Prostate gland (tissue), 2 donors: ENCODE data around the gene ANKRD6.

Experiments used
- POLR2A ChIP-seq: fragments of 450-650 bp; IDR thresholded peaks from one replicate; pipeline ENCODE4 v1.6.1; 2016; ENCODE audit warnings: antibody characterized with exemption, mild to moderate bottlenecking
- TF ChIP-seq, protein P1 (sequence below), 4 experiments: fragments of 200-600 bp in 2 of 4; fragments of 450-650 bp in 2 of 4; sonication (generic) in 2 of 4; IDR thresholded peaks; 1 replicate in 3 of 4; 2 replicates in 1 of 4; pipeline ENCODE4 v1.5.1; 2016 to 2019; ENCODE audit warnings: antibody characterized with exemption in 4 of 4, mild to moderate bottlenecking in 2 of 4, moderate library complexity in 2 of 4

DNA sequence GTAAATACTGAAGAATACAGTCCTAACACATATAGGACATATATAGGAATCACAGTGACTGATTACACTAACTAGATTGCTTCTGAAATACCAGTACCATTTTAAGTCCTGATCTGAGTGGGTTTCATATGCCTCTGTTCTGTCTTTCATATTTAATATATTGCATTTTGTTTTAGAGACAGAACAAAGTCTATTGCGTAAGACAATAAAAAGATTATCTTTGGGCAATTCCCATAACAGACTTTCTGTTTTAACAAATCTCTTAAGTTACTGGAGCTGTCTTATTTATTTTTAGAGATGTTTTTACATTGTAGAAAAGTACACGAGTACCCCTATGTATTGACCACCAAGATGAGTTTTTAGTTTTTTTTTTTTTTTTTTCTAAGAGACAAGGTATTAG, 29.6 kb downstream of the ANKRD6 start:
- no peak for TF ChIP-seq POLR2A
- TF ChIP-seq, protein P1, sequence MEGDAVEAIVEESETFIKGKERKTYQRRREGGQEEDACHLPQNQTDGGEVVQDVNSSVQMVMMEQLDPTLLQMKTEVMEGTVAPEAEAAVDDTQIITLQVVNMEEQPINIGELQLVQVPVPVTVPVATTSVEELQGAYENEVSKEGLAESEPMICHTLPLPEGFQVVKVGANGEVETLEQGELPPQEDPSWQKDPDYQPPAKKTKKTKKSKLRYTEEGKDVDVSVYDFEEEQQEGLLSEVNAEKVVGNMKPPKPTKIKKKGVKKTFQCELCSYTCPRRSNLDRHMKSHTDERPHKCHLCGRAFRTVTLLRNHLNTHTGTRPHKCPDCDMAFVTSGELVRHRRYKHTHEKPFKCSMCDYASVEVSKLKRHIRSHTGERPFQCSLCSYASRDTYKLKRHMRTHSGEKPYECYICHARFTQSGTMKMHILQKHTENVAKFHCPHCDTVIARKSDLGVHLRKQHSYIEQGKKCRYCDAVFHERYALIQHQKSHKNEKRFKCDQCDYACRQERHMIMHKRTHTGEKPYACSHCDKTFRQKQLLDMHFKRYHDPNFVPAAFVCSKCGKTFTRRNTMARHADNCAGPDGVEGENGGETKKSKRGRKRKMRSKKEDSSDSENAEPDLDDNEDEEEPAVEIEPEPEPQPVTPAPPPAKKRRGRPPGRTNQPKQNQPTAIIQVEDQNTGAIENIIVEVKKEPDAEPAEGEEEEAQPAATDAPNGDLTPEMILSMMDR (IDR thresholded peaks at IDR 0.05): no peak
